22Rv1 (cell line): ENCODE results near the gene ABI3BP.

Experiments
- H3K27ac ChIP-seq: fragments of 450-650 bp; 2 replicates; pipeline ENCODE4 v1.5.1; 2017
- CTCF ChIP-seq: fragments of 450-650 bp; IDR thresholded peaks from 2 replicates; pipeline ENCODE4 v1.5.1; 2017; ENCODE audit warnings: mild to moderate bottlenecking
- ZFX ChIP-seq: fragments of 450-650 bp; IDR thresholded peaks from 2 replicates; pipeline ENCODE4 v1.6.1; 2017; ENCODE audit warnings: antibody characterized with exemption, borderline replicate concordance

Gene ABI3BP

GRCh38 chr3:100882571-100882984 is 110.6 kb downstream of the ABI3BP start:
- no peak for TF ChIP-seq ZFX
- TF ChIP-seq CTCF = no peak

GRCh38 chr3:100880845-100881244 is 112.4 kb downstream of the ABI3BP start:
- no peak overlapping the region for H3K27ac ChIP-seq
- no peak for TF ChIP-seq ZFX
- TF ChIP-seq CTCF = no peak

More at GRCh38 chr3:100882571-100882984, 110.6 kb downstream of the ABI3BP start:
- no peak overlapping the region for H3K27ac ChIP-seq

- no peak overlapping the region for H3K27ac ChIP-seq
- TF ChIP-seq CTCF (no peak), ZFX (no peak)
Measured at GRCh38 chr3:100880072-100880471, 113.1 kb downstream of the ABI3BP start.

GRCh38 chr3:100879195-100879810 is 113.9 kb downstream of the ABI3BP start:
- H3K27ac ChIP-seq = no peak overlapping the region
- TF ChIP-seq CTCF = no peak
- no peak for TF ChIP-seq ZFX

GRCh38 chr3:100877286-100877685 is 115.9 kb downstream of the ABI3BP start:
- no peak overlapping the region for H3K27ac ChIP-seq
- no peak for TF ChIP-seq CTCF
- no peak for TF ChIP-seq ZFX

GRCh38 chr3:100875239-100875638 is 118.0 kb downstream of the ABI3BP start:
- no peak for TF ChIP-seq ZFX
- TF ChIP-seq CTCF = no peak
- H3K27ac ChIP-seq = no peak overlapping the region

- TF ChIP-seq CTCF (no peak), ZFX (no peak)
- H3K27ac ChIP-seq = no peak overlapping the region
Measured at GRCh38 chr3:100873611-100874010, 119.6 kb downstream of the ABI3BP start.
